Activated naive CD8-positive, alpha-beta T cell treated with anti-CD3 and anti-CD28 coated beads for 36 hours (primary cell): Measurements from ENCODE around the gene FAF1. TPM values are rescaled to one million over a fixed set of nuclear protein-coding genes. Genes with fewer than 3 reads are reported as not detected.

Experiments
- DNase-seq: peaks from one replicate; pipeline ENCODE4 v3.0.0; 2021
- H3K27ac Mint-ChIP-seq: one replicate; pipeline ENCODE4 v1.8.0; 2022; ENCODE audit warnings: mild to moderate bottlenecking, moderate library complexity, mixed read lengths
- H3K27me3 Mint-ChIP-seq: one replicate; pipeline ENCODE4 v1.8.0; 2022; ENCODE audit warnings: mild to moderate bottlenecking, mixed read lengths
- H3K36me3 Mint-ChIP-seq: one replicate; pipeline ENCODE4 v1.8.0; 2021; ENCODE audit warnings: mild to moderate bottlenecking, mixed read lengths
- H3K4me1 Mint-ChIP-seq: one replicate; pipeline ENCODE4 v1.8.0; 2021; ENCODE audit warnings: mixed read lengths
- H3K4me3 Mint-ChIP-seq: one replicate; pipeline ENCODE4 v1.8.0; 2022; ENCODE audit warnings: mild to moderate bottlenecking, moderate library complexity, mixed read lengths
- H3K9me3 Mint-ChIP-seq: one replicate; pipeline ENCODE4 v1.8.0; 2022; ENCODE audit warnings: mixed read lengths
- total RNA-seq, 2 experiments: library from RNA; stranded (reverse); gene quantifications; one replicate each; pipeline ENCODE4 v1.2.3, GENCODE V29; 2021

Gene FAF1
- total RNA-seq, 2 experiments from 2014 or later, result 83.7 to 88.5 TPM

DNA sequence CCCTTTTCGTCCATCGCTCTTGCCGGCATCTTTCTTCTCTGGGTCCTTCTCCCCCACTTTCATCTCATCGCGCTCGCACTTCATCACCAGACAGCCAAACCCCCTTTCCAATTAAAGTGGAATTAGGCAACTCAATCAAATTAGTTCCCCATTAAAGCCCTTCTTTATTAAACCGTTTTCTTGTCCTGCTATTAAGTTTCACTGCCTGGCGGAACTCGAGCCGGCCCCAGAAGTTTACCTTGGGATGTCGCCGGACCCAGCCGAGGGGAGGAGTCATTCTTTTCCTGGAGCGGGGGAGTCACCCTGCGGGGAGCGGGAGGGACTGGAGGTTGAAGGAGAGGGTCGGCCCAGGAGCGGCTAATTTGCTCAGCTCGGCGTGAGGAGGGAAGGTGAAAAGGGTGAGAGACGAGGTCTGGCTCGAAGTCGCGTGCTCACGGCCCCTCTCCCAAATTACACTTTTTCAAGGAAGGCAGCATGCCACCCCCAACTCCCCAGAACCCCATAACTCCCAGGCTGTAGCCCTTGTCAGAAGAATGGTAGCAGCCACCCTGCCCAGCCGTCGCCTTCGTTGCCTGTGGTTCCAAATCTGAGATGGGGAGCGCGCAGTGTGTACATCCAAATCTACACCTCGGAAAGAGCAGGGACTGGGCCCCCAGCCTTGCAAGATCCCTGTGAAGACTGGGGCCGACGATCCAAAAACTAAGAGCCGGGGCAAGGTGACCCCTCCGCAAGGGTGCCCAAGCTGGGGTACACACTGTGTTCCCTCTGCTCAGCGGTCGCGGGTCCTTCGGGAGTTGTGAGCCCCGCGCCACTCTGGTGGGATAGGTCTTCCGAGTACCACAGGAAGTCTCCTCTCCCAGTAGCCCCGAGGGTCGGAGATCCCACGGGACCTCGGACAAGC lies 543.3 kb downstream of the FAF1 start:
- DNase-seq, result no peak
- H3K27me3 Mint-ChIP-seq, result peaks cover 86% of the 10 kb centered on the region
- H3K4me3 Mint-ChIP-seq, result no peak overlapping the region
- peaks cover 21% of the 10 kb centered on the region for H3K4me1 Mint-ChIP-seq
- H3K9me3 Mint-ChIP-seq, result peaks cover 2% of the 10 kb centered on the region
- no peaks in the 10 kb centered on the region for H3K36me3 Mint-ChIP-seq
- H3K27ac Mint-ChIP-seq, result no peak overlapping the region

DNA sequence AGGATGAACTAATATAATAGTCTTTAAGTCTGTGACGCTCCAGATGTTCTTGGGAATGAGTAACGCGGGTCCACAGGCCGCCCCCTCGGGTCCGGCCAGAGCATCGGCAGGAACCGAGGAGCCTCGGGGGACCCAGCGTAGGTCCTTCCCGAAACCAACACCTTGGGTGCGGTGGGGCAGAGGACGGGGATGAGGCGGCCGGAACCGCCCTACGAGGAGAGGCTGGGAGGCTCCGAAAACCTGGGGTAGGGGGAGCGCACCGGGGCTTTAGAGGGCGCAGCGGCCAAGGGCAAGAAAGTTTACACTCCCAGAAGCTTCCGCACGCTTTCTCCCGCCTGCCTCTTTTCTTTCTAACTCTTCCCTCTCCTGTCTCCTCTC lies 543.9 kb downstream of the FAF1 start:
- no peak for DNase-seq
- Mint-ChIP-seq H3K4me3 (no peak overlapping the region), H3K9me3 (peaks cover 2% of the 10 kb centered on the region), H3K27ac (no peak overlapping the region), H3K27me3 (peaks cover 80% of the 10 kb centered on the region), H3K36me3 (no peaks in the 10 kb centered on the region), H3K4me1 (peaks cover 21% of the 10 kb centered on the region)

DNA sequence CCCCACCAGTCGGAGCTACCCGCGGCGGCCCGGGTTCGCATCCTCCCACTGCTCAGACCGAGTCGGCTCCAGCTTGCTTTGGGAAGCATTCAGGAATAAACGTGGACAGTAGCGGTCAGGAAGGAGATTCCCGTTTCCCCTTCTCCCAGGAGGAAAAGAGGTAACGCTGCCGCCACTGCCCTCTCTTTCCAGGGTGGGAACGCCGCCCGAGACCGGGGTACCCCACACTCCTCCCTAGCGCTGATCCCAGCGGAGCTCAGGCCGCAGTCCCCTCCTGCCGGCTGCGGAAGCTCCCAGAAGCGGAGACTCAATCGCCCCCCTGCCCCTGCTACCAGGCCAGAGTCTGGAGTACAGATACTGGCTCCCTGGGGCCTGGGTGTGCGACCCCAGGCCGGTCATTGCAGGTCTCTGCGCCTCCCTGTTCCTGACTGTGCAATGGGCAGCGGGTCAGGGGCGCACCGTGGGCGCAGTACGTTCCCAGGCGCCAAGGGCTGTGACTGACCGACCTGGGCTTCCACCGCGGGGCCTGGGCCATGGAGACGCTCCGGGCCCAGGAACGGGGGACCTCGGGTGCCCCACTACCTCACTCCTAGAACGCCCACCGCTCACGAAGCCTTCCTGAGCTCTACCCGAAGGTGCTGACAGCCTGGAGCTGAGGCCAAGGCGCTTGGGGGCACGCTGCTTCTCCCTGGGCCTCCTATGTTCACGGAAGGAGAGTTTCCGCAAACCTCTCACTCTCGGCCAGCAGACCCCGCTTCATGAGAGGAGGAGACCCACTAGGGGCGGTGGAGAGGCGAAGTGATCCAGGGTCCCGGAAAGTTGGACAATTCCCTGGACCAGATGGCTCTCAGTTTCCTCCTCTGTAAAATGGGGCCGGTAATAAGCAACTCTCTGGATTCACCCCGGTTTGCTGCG lies 544.6 kb downstream of the FAF1 start:
- Mint-ChIP-seq H3K4me1 (peaks cover 20% of the 10 kb centered on the region), H3K27me3 (peaks cover 79% of the 10 kb centered on the region)

DNA sequence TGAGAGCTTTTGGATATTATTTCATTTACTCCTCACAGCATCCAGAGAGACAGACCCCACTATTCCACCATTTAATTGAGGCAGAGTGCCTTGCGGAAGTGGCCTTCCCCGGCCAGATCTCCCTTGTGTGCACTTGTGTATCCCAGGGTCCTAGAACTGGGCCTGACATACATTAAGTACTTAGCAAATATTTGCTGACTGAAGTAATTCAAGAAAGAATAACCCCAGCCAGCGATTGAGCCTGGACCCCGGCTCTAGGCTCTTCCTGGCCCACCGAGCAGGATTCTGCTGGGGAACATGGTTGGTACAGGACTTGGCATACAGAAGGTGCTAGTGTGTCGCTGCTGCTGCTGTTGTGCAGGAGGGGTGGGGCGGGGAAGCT lies 545.2 kb downstream of the FAF1 start:
- peaks cover 5% of the 10 kb centered on the region for H3K9me3 Mint-ChIP-seq
- DNase-seq, result no peak
- H3K4me1 Mint-ChIP-seq, result peaks cover 14% of the 10 kb centered on the region
- peaks cover 79% of the 10 kb centered on the region for H3K27me3 Mint-ChIP-seq
- no peaks in the 10 kb centered on the region for H3K36me3 Mint-ChIP-seq
- no peak overlapping the region for H3K4me3 Mint-ChIP-seq
- H3K27ac Mint-ChIP-seq, result no peak overlapping the region

More for the DNA sequence above, 544.6 kb downstream of the FAF1 start:
- DNase-seq, result no peak
- H3K9me3 Mint-ChIP-seq, result peaks cover 2% of the 10 kb centered on the region
- no peak overlapping the region for H3K27ac Mint-ChIP-seq
- H3K4me3 Mint-ChIP-seq, result no peak overlapping the region
- H3K36me3 Mint-ChIP-seq, result no peaks in the 10 kb centered on the region

DNA sequence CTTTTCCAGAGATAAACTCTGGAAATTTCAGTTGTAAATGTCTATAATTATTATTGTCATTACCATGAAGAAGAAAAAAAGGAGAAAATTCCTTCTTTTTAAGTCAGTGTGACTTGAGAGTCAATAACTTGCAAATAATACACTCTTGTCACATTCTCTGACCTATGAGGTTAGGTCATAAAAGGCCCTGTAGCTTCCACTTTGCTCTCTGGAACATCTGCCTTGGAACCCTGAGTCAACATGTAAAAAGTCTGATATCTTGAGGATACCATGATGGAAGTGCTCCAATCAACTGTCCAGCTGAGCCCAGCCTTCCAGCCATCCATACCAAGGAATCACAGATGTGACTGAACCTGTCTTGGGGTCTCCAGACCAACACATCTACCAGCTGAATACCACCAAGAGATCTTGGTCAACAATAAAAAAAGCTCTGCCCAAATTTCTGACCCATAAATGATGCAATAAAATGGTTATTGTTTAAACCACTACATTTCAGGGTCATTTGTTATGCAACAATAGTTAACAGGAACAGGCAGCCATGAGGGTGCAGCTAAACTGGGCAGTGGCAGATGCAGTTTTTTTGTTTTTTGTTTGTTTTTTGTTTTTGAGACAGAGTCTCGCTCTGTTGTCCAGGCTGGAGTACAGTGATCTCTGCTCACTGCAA lies 547.1 kb downstream of the FAF1 start:
- peaks cover 5% of the 10 kb centered on the region for H3K9me3 Mint-ChIP-seq
- peaks cover 10% of the 10 kb centered on the region for H3K4me1 Mint-ChIP-seq
- peaks cover 73% of the 10 kb centered on the region for H3K27me3 Mint-ChIP-seq
- H3K36me3 Mint-ChIP-seq, result no peaks in the 10 kb centered on the region
- H3K4me3 Mint-ChIP-seq, result no peak overlapping the region
- H3K27ac Mint-ChIP-seq, result no peak overlapping the region
- no peak for DNase-seq

DNA sequence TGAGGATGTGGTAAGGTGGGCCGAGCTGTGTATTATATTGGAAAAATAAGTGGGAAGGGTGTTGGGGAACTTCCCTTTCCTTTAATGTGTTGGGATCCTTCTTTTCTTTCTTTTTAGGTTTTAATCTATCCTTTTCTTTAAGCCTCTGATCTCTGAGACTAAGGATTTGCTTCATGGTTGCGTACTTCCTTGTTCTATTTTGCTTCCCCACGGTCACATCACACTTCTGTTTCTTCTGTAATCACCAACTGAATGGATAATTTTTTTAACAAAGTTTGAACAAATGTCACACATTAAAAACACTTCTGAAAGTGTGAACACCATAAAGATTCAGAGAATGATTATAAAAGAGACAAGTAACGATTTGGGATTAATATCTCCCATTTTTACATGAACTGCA lies 554.3 kb downstream of the FAF1 start:
- H3K9me3 Mint-ChIP-seq, result peaks cover 2% of the 10 kb centered on the region
- H3K27me3 Mint-ChIP-seq, result peaks cover 47% of the 10 kb centered on the region
- DNase-seq, result no peak
- no peak overlapping the region for H3K27ac Mint-ChIP-seq
- no peak overlapping the region for H3K4me3 Mint-ChIP-seq
- H3K4me1 Mint-ChIP-seq, result no peaks in the 10 kb centered on the region
- no peaks in the 10 kb centered on the region for H3K36me3 Mint-ChIP-seq

DNA sequence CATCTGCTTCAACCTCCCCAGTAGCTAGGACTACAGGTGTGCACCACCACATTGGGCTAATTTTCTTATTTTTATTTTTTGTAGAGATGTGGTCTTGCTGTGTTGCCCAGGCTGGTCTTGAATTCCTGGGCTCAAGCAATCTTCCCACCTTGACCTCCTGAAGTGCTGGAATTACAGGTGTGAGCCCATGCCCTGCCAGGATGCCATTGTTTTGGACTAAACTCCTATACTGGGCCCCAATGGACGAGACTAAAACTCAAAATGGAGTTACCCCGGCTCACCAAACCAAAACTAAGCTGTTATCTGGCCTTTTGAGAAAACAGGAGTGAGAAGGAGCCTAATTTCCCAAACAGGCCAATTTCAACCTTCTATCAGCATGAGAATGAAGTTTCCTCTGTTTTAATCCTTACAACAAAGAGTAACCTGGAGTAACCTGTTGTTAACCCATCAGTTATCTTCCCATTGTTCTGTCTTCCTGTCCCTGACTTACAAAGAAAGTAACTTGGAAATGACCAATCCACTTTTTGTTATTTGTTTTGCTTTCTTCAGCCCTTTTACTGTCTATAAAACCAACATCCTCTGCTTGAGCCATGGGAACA lies 566.4 kb downstream of the FAF1 start:
- H3K27me3 Mint-ChIP-seq, result peaks cover 33% of the 10 kb centered on the region
- no peak for DNase-seq
- no peak overlapping the region for H3K27ac Mint-ChIP-seq
- no peaks in the 10 kb centered on the region for H3K4me1 Mint-ChIP-seq
- H3K4me3 Mint-ChIP-seq, result no peak overlapping the region
- H3K36me3 Mint-ChIP-seq, result no peaks in the 10 kb centered on the region
- peaks cover 2% of the 10 kb centered on the region for H3K9me3 Mint-ChIP-seq

Other genes with a start within 250 kb of the FAF1 start
- gene CDKN2C, start 10.0 kb upstream of the FAF1 start, total RNA-seq, result 10 to 100 TPM; 13.0 to 13.6 TPM
- not detected for gene C1orf185, start 142.0 kb upstream of the FAF1 start, total RNA-seq